ENCODE data around the gene TXNDC5.

DNA sequence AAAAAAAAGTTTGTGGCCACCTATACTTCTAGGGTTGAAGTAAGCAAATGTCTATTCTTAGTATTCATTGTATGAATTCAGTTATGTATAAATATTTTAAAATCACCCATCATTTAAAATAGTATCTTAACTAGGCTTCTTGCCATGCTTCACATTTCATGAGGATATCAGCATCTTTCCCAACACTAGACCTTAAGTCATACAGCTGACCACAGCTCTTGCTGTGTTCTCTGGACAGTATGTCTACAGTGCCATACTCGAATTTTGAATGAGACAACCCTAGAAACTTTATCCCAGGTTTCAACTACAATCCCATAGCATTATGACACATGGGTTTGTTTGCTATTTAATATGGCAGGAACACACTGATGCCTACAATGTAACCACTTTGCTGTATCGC is 5.2 kb downstream of the TXNDC5 start:
- TF ChIP-seq, protein P1, sequence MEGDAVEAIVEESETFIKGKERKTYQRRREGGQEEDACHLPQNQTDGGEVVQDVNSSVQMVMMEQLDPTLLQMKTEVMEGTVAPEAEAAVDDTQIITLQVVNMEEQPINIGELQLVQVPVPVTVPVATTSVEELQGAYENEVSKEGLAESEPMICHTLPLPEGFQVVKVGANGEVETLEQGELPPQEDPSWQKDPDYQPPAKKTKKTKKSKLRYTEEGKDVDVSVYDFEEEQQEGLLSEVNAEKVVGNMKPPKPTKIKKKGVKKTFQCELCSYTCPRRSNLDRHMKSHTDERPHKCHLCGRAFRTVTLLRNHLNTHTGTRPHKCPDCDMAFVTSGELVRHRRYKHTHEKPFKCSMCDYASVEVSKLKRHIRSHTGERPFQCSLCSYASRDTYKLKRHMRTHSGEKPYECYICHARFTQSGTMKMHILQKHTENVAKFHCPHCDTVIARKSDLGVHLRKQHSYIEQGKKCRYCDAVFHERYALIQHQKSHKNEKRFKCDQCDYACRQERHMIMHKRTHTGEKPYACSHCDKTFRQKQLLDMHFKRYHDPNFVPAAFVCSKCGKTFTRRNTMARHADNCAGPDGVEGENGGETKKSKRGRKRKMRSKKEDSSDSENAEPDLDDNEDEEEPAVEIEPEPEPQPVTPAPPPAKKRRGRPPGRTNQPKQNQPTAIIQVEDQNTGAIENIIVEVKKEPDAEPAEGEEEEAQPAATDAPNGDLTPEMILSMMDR (IDR thresholded peaks at IDR 0.05): no peak
- no peak for TF ChIP-seq POLR2A (IDR thresholded peaks at IDR 0.05)

Measured in thyroid gland (tissue), 4 donors.